ENCODE data around the gene LDHAL6B. TPM values are rescaled to one million over a fixed set of nuclear protein-coding genes. Genes with fewer than 3 reads are reported as not detected.
A peak's percentile ranks its signal among the peaks of the same experiment; 100 is the strongest.

The LDHAL6B gene
- total RNA-seq, 1 experiment from 2014 or later = not detected

GRCh38 chr15:59247364-59247763 lies 40.7 kb downstream of the LDHAL6B start:
- DNase-seq (ENCODE audit: low spot score) (peak; percentile 67), ATAC-seq (peak; percentile 95)
- TF ChIP-seq, protein P1, sequence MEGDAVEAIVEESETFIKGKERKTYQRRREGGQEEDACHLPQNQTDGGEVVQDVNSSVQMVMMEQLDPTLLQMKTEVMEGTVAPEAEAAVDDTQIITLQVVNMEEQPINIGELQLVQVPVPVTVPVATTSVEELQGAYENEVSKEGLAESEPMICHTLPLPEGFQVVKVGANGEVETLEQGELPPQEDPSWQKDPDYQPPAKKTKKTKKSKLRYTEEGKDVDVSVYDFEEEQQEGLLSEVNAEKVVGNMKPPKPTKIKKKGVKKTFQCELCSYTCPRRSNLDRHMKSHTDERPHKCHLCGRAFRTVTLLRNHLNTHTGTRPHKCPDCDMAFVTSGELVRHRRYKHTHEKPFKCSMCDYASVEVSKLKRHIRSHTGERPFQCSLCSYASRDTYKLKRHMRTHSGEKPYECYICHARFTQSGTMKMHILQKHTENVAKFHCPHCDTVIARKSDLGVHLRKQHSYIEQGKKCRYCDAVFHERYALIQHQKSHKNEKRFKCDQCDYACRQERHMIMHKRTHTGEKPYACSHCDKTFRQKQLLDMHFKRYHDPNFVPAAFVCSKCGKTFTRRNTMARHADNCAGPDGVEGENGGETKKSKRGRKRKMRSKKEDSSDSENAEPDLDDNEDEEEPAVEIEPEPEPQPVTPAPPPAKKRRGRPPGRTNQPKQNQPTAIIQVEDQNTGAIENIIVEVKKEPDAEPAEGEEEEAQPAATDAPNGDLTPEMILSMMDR (IDR thresholded peaks at IDR 0.05) = peak; percentile 45
- TF ChIP-seq ZNF317 (CRISPR knock-in tag; IDR thresholded peaks at IDR 0.05; ENCODE audit: borderline replicate concordance, low read depth) = no peak
- Mint-ChIP-seq H3K36me3 (no peaks in the 10 kb centered on the region), H3K4me1 (peaks cover 3% of the 10 kb centered on the region), H3K27me3 (ENCODE audit: low read depth) (no peaks in the 10 kb centered on the region), H3K27ac (peak overlapping the region; percentile 23; the same call in 1 of the 2 replicates), H3K9me3 (no peaks in the 10 kb centered on the region), H3K4me3 (no peak overlapping the region)
- ChIA-PET POLR2A (interaction anchor here (1.0 to 2.0 kb wide), 3 partner anchors 126 to 161 kb away, joined by 3 to 9 read pairs (median 3); partner anchors contain the start of gene MYO1E), CTCF (interaction anchor here (0.6 to 3.4 kb wide), 59 partner anchors 9 to 323 kb away, joined by 3 to 62 read pairs (median 5); partner anchors contain the start of genes FAM81A and MYO1E)

- DNase-seq (ENCODE audit: low spot score) (no peak), ATAC-seq (no peak)
- no peaks in the 10 kb centered on the region for H3K27me3 Mint-ChIP-seq (ENCODE audit: low read depth)
- no peaks in the 10 kb centered on the region for H3K9me3 Mint-ChIP-seq
- peak overlapping the region; percentile 53 for H3K27ac Mint-ChIP-seq
- ChIA-PET POLR2A (no interaction called here), CTCF (no interaction called here)
- no peaks in the 10 kb centered on the region; the same call in 1 of the 2 replicates for H3K36me3 Mint-ChIP-seq
- no peak overlapping the region for H3K4me3 Mint-ChIP-seq
- TF ChIP-seq CREM (CRISPR knock-in tag; IDR thresholded peaks at IDR 0.05) (no peak), SP1 (CRISPR knock-in tag; conservative IDR thresholded peaks at IDR 0.05) (no peak), ZNF416 (CRISPR knock-in tag; IDR thresholded peaks at IDR 0.05) (no peak), JAZF1 (CRISPR knock-in tag; IDR thresholded peaks at IDR 0.05) (no peak), USF1 (CRISPR knock-in tag; IDR thresholded peaks at IDR 0.05) (no peak), ATF1 (CRISPR knock-in tag; IDR thresholded peaks at IDR 0.05) (no peak), SMAD4 (CRISPR knock-in tag; IDR thresholded peaks at IDR 0.05) (no peak), NFATC4 (CRISPR knock-in tag; IDR thresholded peaks at IDR 0.05) (no peak), TEAD4 (CRISPR knock-in tag; IDR thresholded peaks at IDR 0.05) (no peak), GTF2I (CRISPR knock-in tag; conservative IDR thresholded peaks at IDR 0.05) (no peak), ZMAT4 (CRISPR knock-in tag; IDR thresholded peaks at IDR 0.05) (no peak), SMAD3 (CRISPR knock-in tag; IDR thresholded peaks at IDR 0.05; ENCODE audit: borderline replicate concordance) (no peak), MYBL2 (CRISPR knock-in tag; IDR thresholded peaks at IDR 0.05) (no peak), EMX1 (CRISPR knock-in tag; IDR thresholded peaks at IDR 0.05) (no peak), HMGA2 (CRISPR knock-in tag; IDR thresholded peaks at IDR 0.05) (no peak), KAT7 (CRISPR knock-in tag; IDR thresholded peaks at IDR 0.05; ENCODE audit: borderline replicate concordance) (no peak)
- TF ChIP-seq, protein P2, sequence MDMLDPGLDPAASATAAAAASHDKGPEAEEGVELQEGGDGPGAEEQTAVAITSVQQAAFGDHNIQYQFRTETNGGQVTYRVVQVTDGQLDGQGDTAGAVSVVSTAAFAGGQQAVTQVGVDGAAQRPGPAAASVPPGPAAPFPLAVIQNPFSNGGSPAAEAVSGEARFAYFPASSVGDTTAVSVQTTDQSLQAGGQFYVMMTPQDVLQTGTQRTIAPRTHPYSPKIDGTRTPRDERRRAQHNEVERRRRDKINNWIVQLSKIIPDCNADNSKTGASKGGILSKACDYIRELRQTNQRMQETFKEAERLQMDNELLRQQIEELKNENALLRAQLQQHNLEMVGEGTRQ (CRISPR knock-in tag; IDR thresholded peaks at IDR 0.05) = no peak
- TF ChIP-seq, protein P3, sequence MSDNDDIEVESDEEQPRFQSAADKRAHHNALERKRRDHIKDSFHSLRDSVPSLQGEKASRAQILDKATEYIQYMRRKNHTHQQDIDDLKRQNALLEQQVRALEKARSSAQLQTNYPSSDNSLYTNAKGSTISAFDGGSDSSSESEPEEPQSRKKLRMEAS (CRISPR knock-in tag; IDR thresholded peaks at IDR 0.05) = no peak
- TF ChIP-seq, protein P4, sequence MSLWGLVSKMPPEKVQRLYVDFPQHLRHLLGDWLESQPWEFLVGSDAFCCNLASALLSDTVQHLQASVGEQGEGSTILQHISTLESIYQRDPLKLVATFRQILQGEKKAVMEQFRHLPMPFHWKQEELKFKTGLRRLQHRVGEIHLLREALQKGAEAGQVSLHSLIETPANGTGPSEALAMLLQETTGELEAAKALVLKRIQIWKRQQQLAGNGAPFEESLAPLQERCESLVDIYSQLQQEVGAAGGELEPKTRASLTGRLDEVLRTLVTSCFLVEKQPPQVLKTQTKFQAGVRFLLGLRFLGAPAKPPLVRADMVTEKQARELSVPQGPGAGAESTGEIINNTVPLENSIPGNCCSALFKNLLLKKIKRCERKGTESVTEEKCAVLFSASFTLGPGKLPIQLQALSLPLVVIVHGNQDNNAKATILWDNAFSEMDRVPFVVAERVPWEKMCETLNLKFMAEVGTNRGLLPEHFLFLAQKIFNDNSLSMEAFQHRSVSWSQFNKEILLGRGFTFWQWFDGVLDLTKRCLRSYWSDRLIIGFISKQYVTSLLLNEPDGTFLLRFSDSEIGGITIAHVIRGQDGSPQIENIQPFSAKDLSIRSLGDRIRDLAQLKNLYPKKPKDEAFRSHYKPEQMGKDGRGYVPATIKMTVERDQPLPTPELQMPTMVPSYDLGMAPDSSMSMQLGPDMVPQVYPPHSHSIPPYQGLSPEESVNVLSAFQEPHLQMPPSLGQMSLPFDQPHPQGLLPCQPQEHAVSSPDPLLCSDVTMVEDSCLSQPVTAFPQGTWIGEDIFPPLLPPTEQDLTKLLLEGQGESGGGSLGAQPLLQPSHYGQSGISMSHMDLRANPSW (CRISPR knock-in tag; conservative IDR thresholded peaks at IDR 0.05; ENCODE audit: low read depth) = no peak
- peaks cover 3% of the 10 kb centered on the region for H3K4me1 Mint-ChIP-seq
These were observed 43.2 kb downstream of the LDHAL6B start for GRCh38 chr15:59249816-59250215.
